Muscle of arm (tissue), 12 donors: ENCODE data around the gene SYMPK. TPM values are rescaled to one million over a fixed set of nuclear protein-coding genes. Genes with fewer than 3 reads are reported as not detected.

Source experiments
- DNase-seq: peaks from one replicate; pipeline ENCODE4 v3.0.0-alpha.2; 2013
- polyA plus RNA-seq, 12 donors: library from polyadenylated mRNA; unstranded; fragments of 120-200 nt; gene quantifications; one replicate each; pipeline ENCODE4 v1.2.1, GENCODE V29; 2013; ENCODE audit not compliant: insufficient read length in 12 of 12

SYMPK gene
- polyA plus RNA-seq, 12 donors = 28.4 to 63.7 (median 36.7) TPM; not detected in 1

DNA sequence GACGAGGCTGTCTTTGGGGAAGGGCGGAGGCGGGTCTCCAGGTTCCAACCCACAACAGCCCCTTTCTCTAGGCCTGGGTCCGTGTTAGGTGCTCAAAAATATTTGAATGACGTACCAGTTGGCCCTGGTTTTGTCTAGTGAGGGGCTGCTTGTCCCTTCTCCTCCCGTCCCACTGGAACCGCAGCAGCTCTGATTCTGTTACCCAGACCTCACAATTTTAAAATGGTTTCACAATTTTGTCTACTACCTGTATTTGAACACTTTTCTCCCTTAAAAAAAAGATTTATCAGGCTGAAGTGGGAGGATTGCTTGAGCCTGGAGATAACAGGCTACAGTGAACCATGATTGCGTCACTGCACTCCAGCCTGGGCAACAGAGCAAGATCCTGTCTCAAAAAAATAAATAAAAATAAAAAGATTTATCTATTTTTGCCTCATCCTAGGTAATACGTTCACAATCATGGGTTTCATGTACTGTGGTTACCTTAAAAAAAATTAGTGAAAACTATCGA, 24.3 kb upstream of the SYMPK start:
- no peak for DNase-seq

DNA sequence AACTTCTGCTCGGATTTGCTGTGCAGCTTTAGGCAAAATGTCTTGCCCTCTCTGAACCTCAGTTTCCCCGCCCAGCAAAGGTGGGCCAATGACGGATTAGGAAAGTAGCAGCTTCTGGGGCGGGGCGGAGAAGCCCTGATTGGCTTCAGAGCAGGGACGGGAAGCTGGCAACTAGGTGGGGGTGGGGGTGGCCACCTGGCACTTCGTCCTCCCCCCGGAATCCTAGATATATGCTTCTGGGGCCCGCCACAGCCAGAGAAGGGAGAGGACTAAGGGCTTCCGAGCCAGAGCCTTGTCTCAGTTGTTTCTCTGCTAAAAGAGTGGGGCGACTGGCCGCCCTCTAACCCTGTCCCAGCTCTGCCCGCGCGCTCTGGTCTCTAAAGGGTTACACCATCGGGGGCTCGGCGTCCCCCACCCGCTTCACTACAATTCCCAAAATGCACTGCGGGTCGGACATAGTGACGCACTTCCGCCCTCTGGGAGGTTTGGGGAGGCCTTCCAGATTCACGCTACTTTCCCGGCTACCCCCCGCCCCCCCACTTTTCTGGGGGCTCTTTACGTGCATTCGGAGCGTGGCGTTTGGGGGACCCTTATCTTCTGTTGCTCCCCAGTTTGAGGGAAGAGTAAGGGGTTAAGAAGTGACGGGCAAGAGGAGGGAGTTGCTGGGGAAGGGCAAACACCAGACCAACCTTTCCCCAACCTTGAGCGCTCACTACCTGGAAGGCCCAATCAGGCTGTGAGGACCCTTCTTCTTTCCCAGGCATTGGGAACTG, 23.7 kb upstream of the SYMPK start:
- DNase-seq = peak; percentile 96

DNA sequence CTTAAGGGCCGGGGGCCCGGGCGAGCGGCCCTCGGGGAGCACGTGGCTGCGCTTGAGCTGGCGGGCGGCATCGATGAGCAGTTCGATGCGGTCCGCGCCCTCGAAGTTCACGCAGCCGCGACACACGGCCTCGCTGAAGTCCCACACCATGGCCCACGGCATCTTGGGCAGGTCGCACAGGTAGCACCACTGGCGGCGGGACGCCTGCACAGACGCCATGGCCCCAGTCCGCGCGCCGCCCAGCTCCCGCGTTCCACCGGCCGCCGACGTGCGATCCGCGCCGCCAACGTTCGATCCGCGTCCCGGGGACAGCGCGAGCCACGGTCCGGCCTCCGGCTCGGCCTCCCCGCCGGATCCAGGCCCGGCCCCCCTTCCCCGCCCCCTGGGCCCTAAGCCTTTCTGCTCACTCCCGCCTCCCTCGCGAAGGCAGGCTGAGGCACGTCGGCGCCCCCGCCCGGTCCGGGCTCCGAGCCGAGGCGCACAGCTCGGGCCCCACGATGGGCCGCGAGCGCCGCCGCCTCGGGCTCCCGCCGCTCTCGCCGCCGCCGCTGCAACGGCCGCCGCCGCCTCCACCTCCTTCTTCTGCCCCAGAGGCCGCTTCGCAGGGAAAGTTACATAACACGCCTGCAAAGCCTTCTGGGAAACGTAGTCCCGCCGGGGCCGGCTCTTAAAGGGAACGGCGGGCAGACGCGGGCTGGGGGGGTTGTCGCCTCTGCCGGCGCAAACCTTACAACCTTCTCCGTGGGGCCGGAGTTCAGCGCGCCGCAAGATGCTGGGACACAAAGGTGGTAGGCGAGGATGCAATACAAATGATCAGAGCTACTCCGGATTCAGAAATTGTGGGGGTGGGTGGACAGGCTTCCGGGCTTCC, 22.8 kb upstream of the SYMPK start, which contains the start of gene IRF2BP1:
Gene IRF2BP1, minus strand, starts transcription at position 586 of the 871 bp plus-strand sequence. Its CDS starts 367 bp downstream, at position 219.
- peak; percentile 94 for DNase-seq

DNA sequence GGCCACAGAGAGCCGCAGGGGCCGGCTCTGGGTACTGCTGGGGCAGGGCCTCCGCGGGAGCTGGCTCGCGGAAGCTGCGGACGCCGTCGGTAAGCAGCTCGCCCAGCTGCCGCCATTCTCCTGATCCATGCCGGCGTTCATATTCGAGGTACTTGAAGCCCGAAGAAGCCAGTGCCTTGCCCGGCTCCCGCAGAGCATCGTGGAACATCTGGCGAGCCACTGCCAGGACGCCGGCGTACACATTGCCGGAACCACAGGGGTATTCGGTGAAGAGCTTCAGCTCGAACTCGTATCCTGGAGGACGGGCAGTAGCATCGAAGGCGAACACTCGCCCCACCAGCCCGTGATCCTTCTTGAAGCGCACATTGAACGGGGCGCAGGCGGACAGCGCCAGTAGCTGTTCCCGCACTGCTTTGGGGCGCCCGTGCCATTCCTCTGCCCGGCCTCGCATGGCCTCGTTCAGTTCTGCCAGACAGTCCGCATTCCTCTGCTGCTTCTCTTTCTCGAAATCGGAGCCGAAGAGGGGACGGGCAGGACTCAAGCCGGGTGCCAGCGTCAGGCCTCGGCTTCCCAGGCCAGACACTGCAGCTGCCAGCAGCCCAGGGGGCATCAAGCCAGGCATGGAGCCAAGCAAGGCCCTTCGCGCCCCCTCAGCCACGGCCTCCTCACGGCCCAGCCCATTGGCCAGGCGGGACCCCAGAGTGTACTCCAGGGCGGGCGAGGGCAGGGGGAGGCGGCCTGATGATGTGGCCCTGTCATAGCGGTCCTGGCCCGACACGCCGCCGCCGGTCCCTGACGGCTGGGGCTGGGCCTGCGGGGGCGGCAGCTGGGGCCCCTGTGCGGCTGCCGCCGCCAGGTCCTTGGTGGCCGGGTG, 22.0 kb upstream of the SYMPK start:
- DNase-seq = no peak

DNA sequence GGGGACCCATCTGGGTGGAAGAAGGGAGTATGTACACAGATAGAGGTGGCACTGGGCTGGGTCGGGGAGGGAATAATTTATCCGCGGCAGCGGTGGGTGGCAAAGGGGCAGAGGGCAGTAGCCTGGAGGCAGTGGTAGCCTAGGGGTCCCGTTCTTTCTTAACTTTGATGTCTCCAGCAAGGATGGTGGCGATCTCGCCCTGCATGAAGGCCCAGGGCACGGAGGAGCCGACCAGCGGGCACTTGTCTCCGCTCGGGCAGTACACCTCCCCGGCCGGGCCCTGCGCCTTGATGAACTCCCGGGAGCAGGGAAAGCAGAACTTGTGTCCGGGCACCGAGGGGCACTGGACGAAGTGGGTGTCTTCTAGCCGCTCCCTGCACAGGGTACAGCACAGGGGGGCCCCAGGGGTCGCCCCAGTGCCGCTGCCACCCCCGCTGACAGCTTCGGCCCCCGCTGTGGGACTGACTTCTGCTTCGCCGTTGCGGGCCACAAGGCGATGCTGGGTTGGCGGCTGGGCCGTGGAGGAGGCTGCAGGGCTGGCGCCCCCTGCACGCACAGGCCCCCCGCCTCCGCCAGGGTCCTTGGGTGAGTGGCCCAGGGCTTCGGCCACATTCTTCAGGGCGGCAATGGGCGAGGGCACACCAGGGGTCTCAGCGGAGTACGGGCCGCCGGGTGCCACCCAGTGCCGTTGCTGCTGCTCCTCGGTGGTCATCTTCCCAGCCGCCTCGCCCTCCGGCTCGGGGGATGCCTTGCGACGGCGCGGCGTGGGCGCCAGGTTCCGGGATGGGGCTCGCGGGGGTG, 21.1 kb upstream of the SYMPK start:
- DNase-seq = no peak

DNA sequence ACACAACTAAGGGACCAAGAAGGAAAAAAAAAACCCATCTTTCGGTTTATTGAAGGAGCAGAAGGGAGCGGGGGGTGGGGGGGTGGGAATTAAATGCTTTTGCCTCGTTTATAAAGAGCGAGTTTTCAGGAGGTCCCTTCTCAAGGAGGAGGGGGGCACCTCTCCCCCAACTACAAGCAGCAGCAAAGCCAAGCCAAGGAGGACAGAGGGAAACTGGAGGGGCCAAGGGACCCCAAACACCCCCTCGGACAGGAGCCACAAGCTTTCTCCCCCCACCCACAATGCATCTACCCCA, 20.6 kb upstream of the SYMPK start:
- DNase-seq = no peak

DNA sequence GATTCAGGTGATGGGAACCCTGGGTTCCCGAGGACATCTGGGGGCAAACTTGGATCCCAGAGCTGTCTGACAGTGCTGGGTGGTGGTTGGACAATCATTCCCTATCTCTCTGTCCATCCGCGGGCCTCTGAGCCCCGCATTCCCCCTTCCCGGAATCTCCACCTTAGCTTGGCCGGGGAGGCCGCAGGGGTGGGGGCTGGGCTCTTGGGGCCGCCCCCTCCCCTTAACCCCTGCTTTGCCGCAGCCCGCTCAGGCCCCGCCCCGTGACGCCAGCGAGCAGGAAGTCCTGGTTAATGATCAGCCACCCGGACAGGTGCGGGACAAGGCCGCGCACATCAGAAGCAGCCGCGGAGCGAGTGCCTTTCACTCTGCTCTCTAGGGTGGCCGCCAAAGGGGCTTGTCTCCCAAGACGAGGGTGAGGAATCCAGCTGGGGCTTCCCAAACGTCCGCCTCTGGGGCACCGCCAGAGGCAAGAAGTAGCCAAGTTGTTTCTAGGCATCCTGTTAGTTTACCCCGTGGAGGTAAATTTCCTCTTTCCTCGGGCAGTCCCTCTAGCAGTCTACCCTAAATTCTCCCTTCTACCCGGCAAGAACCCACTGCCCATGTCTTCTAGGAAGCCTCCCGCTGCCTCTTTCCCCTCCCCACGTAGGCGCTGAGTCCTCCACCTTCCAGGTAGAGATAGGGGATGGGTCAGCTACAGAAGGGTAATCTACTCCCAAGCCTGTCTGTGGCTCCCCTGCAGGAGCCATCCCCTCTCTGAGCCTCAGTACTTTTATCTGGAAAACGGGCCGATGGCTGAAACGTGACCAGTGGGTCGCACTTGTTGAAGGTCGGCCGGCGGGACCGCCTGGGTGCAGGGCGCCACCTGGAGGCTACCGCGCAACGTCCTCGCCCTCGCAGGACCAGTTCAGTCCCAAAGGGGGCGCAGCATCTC, 20.0 kb upstream of the SYMPK start:
- peak; percentile 83 for DNase-seq

DNA sequence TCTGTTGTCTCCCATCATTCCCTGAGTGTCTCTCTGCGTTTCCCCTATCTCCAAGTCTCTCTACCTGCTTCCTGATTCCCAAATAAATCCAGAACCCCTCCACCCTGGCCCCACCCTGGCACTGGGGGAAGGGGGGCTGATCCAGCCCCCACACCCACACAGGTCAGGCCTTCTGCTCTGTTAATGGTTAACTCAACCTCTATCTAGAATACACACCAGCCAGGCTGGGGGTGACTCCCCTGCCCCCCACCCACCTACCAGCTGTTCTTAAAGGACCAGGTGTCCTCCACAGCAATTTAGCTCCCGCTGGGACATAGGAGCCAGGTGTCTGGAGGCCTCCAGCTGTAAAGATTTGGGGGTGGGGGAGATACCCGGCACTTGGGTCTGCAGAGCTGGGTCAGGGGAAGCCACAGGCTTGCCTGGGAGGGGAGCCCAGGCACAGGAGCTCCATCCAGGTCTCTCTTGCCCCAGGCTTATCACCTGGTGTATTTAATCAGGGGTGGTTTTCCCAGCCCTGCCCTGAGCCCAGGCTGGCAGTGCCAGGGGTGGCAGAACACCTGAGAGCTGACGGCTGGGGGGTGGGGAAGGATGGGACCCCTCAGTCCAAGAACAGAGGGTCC, 19.1 kb upstream of the SYMPK start:
- DNase-seq = no peak

DNA sequence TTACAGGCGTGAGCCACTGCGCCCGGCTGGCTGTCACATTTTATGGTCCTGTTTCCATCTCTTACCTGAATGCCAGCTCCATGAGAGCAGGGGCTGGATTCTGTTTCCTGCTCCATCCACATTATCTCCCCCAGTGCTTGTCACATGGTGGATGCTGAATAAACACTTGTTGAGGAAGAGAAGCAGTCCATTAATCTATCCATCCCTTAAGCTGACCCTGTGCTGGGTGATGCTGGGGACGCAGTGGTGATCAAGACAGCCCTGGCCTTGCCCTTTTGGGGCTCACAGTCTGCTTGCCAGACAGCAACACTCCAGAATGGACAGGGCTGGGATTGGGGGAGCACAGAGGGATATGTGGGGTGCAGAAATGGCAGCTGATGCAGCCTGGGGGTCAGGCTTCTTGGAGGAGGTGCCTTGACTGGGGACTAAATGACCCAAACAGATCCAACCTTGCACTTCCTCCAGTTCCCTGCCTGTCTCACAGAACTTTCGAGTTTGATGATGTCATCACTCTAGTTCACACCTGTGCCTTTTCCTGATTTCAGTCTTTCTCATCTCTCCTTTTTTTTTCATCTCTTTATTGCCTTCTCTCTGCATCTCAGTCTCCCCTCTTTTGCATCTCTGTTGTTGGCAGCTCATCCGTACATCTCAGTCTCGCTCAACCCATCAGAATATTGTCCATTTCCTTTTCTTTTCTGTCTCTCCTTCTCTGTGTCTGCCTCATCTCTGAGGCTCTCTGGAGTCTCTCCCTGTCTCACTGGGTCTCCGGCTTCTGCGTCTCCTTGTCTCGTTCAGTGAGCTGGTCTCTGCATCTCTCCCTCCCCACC, 18.3 kb upstream of the SYMPK start:
- no peak for DNase-seq

DNA sequence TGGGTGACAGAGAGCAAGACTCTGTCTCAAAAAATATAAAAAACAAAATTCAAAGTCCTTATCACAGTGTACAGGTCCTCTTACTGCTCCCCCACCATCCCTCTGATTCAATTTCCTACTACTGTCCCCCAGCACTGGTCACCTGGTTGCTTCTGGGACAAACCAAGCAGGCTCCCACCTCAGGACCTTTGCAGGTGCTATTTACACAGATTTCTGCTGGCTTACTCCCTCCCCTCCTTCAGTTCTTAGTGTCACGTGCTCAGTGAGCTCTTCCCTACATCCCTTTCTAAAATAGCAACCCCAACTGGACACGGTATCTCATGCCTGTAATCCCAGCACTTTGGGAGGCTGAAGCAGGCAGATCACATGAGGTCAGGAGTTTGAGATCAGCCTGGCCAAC, 17.0 kb upstream of the SYMPK start:
- DNase-seq = no peak

DNA sequence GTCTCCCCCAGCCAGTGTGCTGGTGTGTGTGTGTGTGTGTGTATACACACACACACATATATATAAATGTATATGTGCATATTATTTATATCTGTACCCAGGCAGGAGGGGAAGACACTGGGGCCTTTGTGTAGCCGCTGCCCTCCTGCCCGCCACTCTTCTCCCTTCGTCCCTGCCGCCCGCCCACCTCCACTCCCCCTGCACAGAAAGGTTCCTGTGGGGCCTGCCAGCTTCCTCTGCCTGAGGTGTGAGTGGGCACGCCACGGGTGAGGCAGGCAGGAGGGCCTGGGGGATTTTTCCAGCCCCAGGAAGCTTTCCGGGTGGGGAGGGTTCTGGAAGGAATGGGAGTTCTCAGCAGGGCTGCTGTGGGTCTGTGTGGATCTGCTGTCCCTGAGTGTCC, 16.1 kb upstream of the SYMPK start:
- no peak for DNase-seq

DNA sequence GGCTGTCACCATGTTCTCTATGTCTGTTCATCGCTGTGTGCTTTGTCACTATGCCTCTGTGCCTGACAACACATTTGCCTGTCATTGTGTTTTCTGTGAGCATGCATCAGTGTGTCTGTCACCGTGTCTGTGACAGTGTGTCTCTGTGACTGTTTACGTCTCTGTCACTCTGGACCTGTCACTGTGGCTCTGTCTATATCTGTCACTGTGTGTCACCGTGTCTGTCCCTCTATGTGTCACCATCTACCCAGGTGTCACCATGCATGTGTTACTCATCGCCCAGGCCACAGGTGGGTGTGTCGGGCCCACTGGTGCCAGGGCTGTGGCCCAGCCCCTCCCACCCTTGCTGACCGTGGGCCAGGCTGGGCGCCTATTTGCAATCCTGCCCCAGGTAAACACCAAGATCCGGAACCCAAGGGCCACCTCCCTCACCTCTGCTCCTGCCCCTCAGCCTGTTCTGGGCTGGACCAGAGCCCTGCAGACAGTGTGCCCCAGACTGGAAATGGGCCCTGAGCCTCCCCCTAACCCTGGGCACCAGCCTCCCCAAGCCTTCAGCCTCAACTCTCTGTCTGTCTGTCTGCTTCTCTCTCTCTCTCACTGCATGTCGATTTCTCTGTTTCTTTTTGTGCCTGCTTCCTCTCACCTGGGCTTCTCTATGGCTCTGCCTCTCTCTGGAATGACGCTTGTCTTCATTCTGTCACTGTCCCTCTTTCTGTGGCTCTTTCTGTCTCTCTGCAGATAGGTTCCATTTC, 15.3 kb upstream of the SYMPK start:
- DNase-seq = no peak

DNA sequence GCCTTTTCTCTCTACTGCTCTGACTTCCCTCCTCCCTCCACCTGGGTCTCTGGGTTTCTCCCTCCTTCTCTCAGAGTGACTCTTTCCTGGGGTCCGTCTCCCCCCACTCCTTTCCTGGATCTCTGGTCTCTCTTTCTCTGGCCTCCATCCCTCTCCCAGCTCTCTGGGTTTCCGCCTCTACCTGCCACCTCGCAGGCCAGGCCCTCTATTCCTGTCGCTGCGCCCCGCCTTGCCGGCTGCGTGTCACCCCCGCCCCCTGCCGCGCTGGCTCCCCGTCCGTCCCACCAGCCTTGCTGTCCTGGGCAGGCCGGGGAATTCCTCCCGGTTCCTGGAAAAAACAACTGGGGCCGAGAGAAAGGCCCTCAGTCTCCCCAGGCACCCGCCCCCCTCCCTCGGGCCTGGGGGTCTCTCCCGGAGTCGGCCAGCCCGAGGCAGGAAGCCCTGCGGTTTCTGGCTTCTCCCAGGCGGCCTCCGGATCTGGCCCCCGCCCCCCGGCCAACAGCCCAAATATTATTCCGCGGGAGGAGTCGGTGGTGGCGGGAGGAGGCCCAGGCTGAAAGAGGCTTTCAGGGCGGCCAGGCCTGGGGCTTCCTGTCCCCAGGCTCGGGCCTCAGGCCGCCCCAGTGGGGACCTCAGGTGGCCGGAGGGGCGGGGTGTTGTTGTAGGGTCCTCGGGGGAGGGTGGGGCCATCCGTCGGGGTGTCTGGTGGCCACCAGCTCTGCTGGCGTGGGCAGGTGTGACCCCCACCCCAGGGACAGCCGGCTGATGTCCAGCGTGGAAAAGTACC, 13.7 kb upstream of the SYMPK start:
- no peak for DNase-seq

DNA sequence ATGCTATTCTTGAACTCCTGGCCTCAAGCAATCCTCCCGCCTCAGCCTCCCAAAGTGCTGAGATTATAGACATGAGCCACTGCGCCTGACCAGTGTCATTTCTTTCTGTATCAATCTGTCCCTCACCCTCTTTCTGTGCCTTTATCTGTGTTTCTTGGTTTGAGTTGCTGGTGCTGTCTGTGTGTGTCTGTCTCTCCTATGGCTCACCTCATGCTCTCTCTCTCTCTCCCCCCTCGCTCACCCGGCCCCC, 13.1 kb upstream of the SYMPK start:
- no peak for DNase-seq

DNA sequence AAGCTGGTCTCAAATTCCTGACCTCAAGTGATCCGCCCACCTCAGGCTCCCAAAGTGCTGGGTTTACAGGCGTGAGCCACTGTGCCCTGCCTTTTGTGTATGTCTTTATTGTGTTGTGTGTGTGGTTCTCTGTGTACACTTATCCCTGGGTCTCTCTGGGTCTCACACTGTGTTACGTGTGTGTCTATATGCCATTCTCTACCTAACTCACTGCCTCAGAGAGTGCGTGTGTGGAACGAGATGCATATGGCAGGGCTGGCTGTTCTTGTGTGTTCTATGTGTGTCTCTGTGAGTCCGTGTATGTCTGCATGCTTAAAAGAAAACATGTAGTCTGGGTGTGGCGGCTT, 11.6 kb upstream of the SYMPK start:
- no peak for DNase-seq

DNA sequence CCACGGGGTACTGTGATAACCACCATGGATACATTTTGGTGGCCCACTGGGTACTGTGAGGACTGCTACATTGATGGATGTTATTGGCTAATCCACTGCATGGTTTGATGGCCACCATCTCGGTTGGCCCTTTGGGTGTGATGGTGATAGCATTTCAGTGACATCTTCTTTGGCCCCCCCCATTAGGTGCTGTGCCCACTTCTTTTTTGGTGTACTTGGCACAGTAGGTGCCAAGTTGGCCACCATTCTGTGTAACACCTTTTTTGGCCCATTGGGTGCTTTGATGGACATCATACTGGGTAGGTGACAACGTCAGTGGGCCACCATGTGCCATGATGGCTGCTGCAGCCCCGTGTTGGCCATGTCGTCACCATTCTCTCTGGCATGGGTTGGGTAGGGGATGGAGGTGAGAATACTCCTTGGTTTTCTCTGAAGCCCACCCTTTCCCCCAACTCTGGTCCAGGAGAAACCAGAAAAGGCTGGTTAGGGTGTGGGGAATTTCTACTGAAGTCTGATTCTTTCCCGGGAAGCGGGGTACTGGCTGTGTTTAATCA, 10.3 kb upstream of the SYMPK start:
- no peak for DNase-seq
